Measurements from ENCODE around the gene BAZ2A.

DNA sequence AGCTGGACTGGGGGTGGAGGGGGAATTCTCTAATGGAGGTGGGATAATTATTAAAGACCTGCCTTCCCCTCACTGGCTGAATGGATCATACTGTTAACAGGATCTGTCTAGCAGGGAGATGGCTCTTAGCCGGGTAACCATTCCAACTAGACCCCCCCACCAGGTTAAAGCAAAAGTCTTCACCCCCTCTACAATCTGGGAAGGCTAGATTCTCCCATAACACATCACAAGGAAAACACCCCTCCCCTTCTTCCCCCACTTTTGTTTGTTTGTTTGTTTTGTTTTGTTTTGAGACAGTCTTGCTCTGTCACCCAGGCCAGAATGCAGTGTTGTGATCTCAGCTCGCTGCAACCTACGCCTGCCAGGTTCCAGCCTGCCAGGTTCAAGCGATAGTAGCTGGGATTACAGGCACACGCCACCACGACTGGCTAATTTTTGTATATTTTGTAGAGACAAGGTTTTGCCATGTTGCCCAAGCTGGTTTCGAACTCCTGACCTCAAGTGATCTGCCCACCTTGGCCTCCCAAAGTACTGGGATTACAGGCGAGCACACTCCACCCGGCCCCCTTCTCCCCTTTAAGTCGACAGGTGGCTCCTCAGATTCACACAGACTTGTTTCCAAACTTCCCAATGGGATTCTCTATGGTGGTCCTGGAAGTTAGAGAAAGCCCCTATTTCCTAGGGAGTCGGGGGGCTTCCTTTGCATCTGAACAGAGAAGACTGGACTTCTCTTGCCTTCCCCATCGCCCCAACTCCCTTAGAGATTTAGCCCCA lies 3.5 kb upstream of the BAZ2A start:
- TF ChIP-seq, protein P1, sequence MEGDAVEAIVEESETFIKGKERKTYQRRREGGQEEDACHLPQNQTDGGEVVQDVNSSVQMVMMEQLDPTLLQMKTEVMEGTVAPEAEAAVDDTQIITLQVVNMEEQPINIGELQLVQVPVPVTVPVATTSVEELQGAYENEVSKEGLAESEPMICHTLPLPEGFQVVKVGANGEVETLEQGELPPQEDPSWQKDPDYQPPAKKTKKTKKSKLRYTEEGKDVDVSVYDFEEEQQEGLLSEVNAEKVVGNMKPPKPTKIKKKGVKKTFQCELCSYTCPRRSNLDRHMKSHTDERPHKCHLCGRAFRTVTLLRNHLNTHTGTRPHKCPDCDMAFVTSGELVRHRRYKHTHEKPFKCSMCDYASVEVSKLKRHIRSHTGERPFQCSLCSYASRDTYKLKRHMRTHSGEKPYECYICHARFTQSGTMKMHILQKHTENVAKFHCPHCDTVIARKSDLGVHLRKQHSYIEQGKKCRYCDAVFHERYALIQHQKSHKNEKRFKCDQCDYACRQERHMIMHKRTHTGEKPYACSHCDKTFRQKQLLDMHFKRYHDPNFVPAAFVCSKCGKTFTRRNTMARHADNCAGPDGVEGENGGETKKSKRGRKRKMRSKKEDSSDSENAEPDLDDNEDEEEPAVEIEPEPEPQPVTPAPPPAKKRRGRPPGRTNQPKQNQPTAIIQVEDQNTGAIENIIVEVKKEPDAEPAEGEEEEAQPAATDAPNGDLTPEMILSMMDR (conservative IDR thresholded peaks at IDR 0.05; ENCODE audit: low read length), result no peak
- no peak for TF ChIP-seq EZH2phosphoT487 (IDR thresholded peaks at IDR 0.05; ENCODE audit: borderline replicate concordance, low read depth, low read length)
